Fibroblast of skin of left quadriceps (primary cell): ENCODE data around the gene FAM163B.

ENCODE experiments used
- DNase-seq, 2 experiments: peaks; one replicate each; pipeline ENCODE4 v3.0.0-alpha.2; 2013; ENCODE audit warnings: low read depth in 2 of 2

Gene FAM163B

GRCh38 chr9:133616643-133617405 is 7.6 kb upstream of the FAM163B start:
- no peak for DNase-seq

GRCh38 chr9:133615606-133616188 is 6.5 kb upstream of the FAM163B start:
- DNase-seq = no peak

GRCh38 chr9:133615186-133615585 is 6.0 kb upstream of the FAM163B start:
- no peak for DNase-seq

- DNase-seq = no peak
Observed at GRCh38 chr9:133614678-133615077, 5.5 kb upstream of the FAM163B start.

- DNase-seq = no peak
Observed at GRCh38 chr9:133614056-133614455, 4.9 kb upstream of the FAM163B start.

- no peak for DNase-seq
Observed at GRCh38 chr9:133613432-133613831, 4.2 kb upstream of the FAM163B start.

GRCh38 chr9:133612816-133613215 is 3.6 kb upstream of the FAM163B start:
- no peak for DNase-seq

GRCh38 chr9:133612051-133612450 is 2.9 kb upstream of the FAM163B start:
- no peak for DNase-seq

- DNase-seq = no peak
Observed at GRCh38 chr9:133610845-133611244, 1.7 kb upstream of the FAM163B start.

- no peak for DNase-seq
Observed at GRCh38 chr9:133608889-133609288, 300 bp downstream of the FAM163B start.

GRCh38 chr9:133608382-133608781 is 807 bp downstream of the FAM163B start:
- no peak for DNase-seq

GRCh38 chr9:133607976-133608375 is 1.2 kb downstream of the FAM163B start:
- DNase-seq = no peak

- no peak for DNase-seq
Observed at GRCh38 chr9:133607381-133607780, 1.8 kb downstream of the FAM163B start.

GRCh38 chr9:133606708-133607025 is 2.5 kb downstream of the FAM163B start:
- DNase-seq = no peak

- DNase-seq = no peak
Observed at GRCh38 chr9:133605856-133606707, 3.1 kb downstream of the FAM163B start.

- DNase-seq = no peak
Observed at GRCh38 chr9:133605446-133605845, 3.7 kb downstream of the FAM163B start.

- DNase-seq = no peak
Observed at GRCh38 chr9:133604856-133605255, 4.3 kb downstream of the FAM163B start.

- no peak for DNase-seq
Observed at GRCh38 chr9:133604214-133604613, 5.0 kb downstream of the FAM163B start.

GRCh38 chr9:133603135-133603927 is 5.9 kb downstream of the FAM163B start:
- no peak for DNase-seq

GRCh38 chr9:133602277-133602676 is 6.9 kb downstream of the FAM163B start:
- no peak for DNase-seq

GRCh38 chr9:133601746-133602145 is 7.4 kb downstream of the FAM163B start:
- DNase-seq = no peak

GRCh38 chr9:133600739-133601138 is 8.4 kb downstream of the FAM163B start:
- no peak for DNase-seq
